Nephron progenitor cell (in vitro differentiated cells): ENCODE measurements around the gene PIK3R6.

Source experiments
- DNase-seq: peaks from one replicate; pipeline ENCODE4 v3.0.0; 2021
- H3K27ac Mint-ChIP-seq: 2 replicates; pipeline ENCODE4 v1.8.0; 2021; ENCODE audit warnings: mild to moderate bottlenecking, moderate library complexity, mixed read lengths
- H3K27me3 Mint-ChIP-seq: 2 replicates; pipeline ENCODE4 v1.8.0; 2021; ENCODE audit warnings: mild to moderate bottlenecking, low read depth, mixed read lengths; ENCODE audit not compliant: poor library complexity
- H3K36me3 Mint-ChIP-seq: 2 replicates; pipeline ENCODE4 v1.8.0; 2021; ENCODE audit warnings: low read depth, mixed read lengths
- H3K4me1 Mint-ChIP-seq: 2 replicates; pipeline ENCODE4 v1.8.0; 2021; ENCODE audit warnings: mixed read lengths
- H3K4me3 Mint-ChIP-seq: 2 replicates; pipeline ENCODE4 v1.8.0; 2021; ENCODE audit warnings: mild to moderate bottlenecking, moderate library complexity, mixed read lengths
- H3K9me3 Mint-ChIP-seq: 2 replicates; pipeline ENCODE4 v1.8.0; 2021; ENCODE audit warnings: mild to moderate bottlenecking, moderate library complexity, mixed read lengths
- CTCF ChIP-seq: fragments of 200-600 bp; sonication (generic); IDR thresholded peaks from 2 replicates; pipeline ENCODE4 v1.5.0; 2021; ENCODE audit warnings: antibody characterized with exemption

Gene PIK3R6

GRCh38 chr17:8912084-8912981 lies 44.9 kb upstream of the PIK3R6 start:
- Mint-ChIP-seq H3K27ac (no peak overlapping the region), H3K4me1 (peaks cover 5% of the 10 kb centered on the region), H3K9me3 (peaks cover 7% of the 10 kb centered on the region), H3K27me3 (peaks cover 30% of the 10 kb centered on the region), H3K36me3 (no peaks in the 10 kb centered on the region), H3K4me3 (no peak overlapping the region)
- no peak for DNase-seq
- TF ChIP-seq CTCF: no peak

GRCh38 chr17:8910969-8911604 lies 43.6 kb upstream of the PIK3R6 start:
- Mint-ChIP-seq H3K4me3 (no peak overlapping the region), H3K36me3 (no peaks in the 10 kb centered on the region), H3K27me3 (peaks cover 32% of the 10 kb centered on the region), H3K4me1 (peaks cover 5% of the 10 kb centered on the region), H3K9me3 (no peaks in the 10 kb centered on the region), H3K27ac (peak overlapping the region; percentile 53)
- DNase-seq: no peak
- no peak for TF ChIP-seq CTCF

GRCh38 chr17:8909586-8910270 lies 42.3 kb upstream of the PIK3R6 start:
- TF ChIP-seq CTCF: no peak
- Mint-ChIP-seq H3K36me3 (no peaks in the 10 kb centered on the region), H3K9me3 (no peaks in the 10 kb centered on the region), H3K27me3 (peaks cover 28% of the 10 kb centered on the region), H3K4me1 (peaks cover 5% of the 10 kb centered on the region), H3K27ac (no peak overlapping the region), H3K4me3 (no peak overlapping the region)
- no peak for DNase-seq

- Mint-ChIP-seq H3K27me3 (peaks cover 18% of the 10 kb centered on the region), H3K4me3 (no peak overlapping the region), H3K27ac (no peak overlapping the region), H3K4me1 (peaks cover under 1% of the 10 kb centered on the region), H3K36me3 (no peaks in the 10 kb centered on the region), H3K9me3 (no peaks in the 10 kb centered on the region)
- no peak for TF ChIP-seq CTCF
- no peak for DNase-seq
Measured at GRCh38 chr17:8905331-8905730, 37.9 kb upstream of the PIK3R6 start.

GRCh38 chr17:8904686-8905085 lies 37.2 kb upstream of the PIK3R6 start:
- Mint-ChIP-seq H3K27ac (no peak overlapping the region), H3K4me3 (no peak overlapping the region), H3K27me3 (peaks cover 18% of the 10 kb centered on the region), H3K9me3 (no peaks in the 10 kb centered on the region), H3K4me1 (peaks cover 5% of the 10 kb centered on the region), H3K36me3 (no peaks in the 10 kb centered on the region)
- no peak for DNase-seq
- no peak for TF ChIP-seq CTCF
